GM23338 (cell line): Measurements from ENCODE around the gene SLC22A3. TPM values are rescaled to one million over a fixed set of nuclear protein-coding genes. Genes with fewer than 3 reads are reported as not detected.

Experiments used
- ATAC-seq: fragments of 200-7000 bp; cut with Tn5 transposase; 3 replicates; pipeline ENCODE4 v1.9.1; 2020
- DNase-seq: peaks from one replicate; pipeline ENCODE4 v3.0.0-alpha.2; 2015; ENCODE audit warnings: low spot score
- H2AFZ ChIP-seq: fragments of 200-600 bp; sonication (generic); 2 replicates; pipeline ENCODE4 v1.8.0; 2016; ENCODE audit warnings: antibody characterized with exemption, mild to moderate bottlenecking, moderate library complexity
- H3F3A ChIP-seq: fragments of 200-600 bp; sonication (generic); replicated peaks from 2 replicates; pipeline ENCODE4 v1.8.0; 2017; ENCODE audit warnings: antibody characterized with exemption, mixed run types, low read depth
- H3K27ac ChIP-seq: fragments of 200-600 bp; sonication (generic); 2 replicates; pipeline ENCODE4 v1.6.1; 2016; ENCODE audit warnings: low read depth
- H3K27me3 ChIP-seq: fragments of 200-600 bp; sonication (generic); 2 replicates; pipeline ENCODE4 v1.8.0; 2016; ENCODE audit warnings: mild to moderate bottlenecking, mixed run types, moderate library complexity; ENCODE audit not compliant: insufficient read depth
- H3K36me3 ChIP-seq: fragments of 200-600 bp; sonication (generic); 2 replicates; pipeline ENCODE4 v1.8.0; 2016; ENCODE audit warnings: mild to moderate bottlenecking; ENCODE audit not compliant: insufficient read depth
- H3K4me1 ChIP-seq: fragments of 200-600 bp; sonication (generic); 2 replicates; pipeline ENCODE4 v1.8.0; 2016; ENCODE audit warnings: mild to moderate bottlenecking, moderate library complexity; ENCODE audit not compliant: insufficient read depth
- H3K4me2 ChIP-seq: fragments of 200-600 bp; sonication (generic); 2 replicates; pipeline ENCODE4 v1.7.1; 2017; ENCODE audit warnings: mixed run types
- H3K4me3 ChIP-seq: fragments of 200-600 bp; sonication (generic); 2 replicates; pipeline ENCODE4 v1.6.1; 2016; ENCODE audit warnings: mixed run types
- H3K79me2 ChIP-seq: fragments of 200-600 bp; sonication (generic); replicated peaks from 2 replicates; pipeline ENCODE4 v1.8.0; 2017; ENCODE audit warnings: mild to moderate bottlenecking; ENCODE audit not compliant: insufficient read depth
- H3K9me2 ChIP-seq: fragments of 200-600 bp; sonication (generic); 2 replicates; pipeline ENCODE4 v1.8.0; 2017; ENCODE audit not compliant: insufficient read depth
- H4K20me1 ChIP-seq: fragments of 200-600 bp; sonication (generic); replicated peaks from 2 replicates; pipeline ENCODE4 v1.8.0; 2017; ENCODE audit warnings: mild to moderate bottlenecking; ENCODE audit not compliant: insufficient read depth
- H3K27ac Mint-ChIP-seq: 2 replicates; pipeline ENCODE4 v1.8.0; 2020; ENCODE audit warnings: inconsistent platforms, mild to moderate bottlenecking, moderate library complexity, mixed read lengths
- H3K27me3 Mint-ChIP-seq: 3 replicates; pipeline ENCODE4 v1.8.0; 2022; ENCODE audit warnings: low read depth, mild to moderate bottlenecking, moderate library complexity, mixed read lengths, inconsistent platforms; ENCODE audit not compliant: insufficient read depth, poor library complexity
- H3K36me3 Mint-ChIP-seq: 3 replicates; pipeline ENCODE4 v1.8.0; 2021; ENCODE audit warnings: low read depth, mild to moderate bottlenecking, inconsistent platforms, moderate library complexity, mixed read lengths
- H3K4me1 Mint-ChIP-seq: 3 replicates; pipeline ENCODE4 v1.8.0; 2020; ENCODE audit warnings: mild to moderate bottlenecking, inconsistent platforms, mixed read lengths
- H3K4me3 Mint-ChIP-seq: 3 replicates; pipeline ENCODE4 v1.8.0; 2021; ENCODE audit warnings: moderate library complexity, mild to moderate bottlenecking, inconsistent platforms, mixed read lengths
- H3K9me3 Mint-ChIP-seq: 3 replicates; pipeline ENCODE4 v1.8.0; 2020; ENCODE audit warnings: moderate library complexity, mild to moderate bottlenecking, inconsistent platforms, mixed read lengths
- CREB1 ChIP-seq: fragments of 250-450 bp; sonication (Bioruptor Pico); IDR thresholded peaks from 2 replicates; pipeline ENCODE4 v1.5.0; 2020; ENCODE audit warnings: low read depth, mild to moderate bottlenecking, moderate library complexity
- EZH2 ChIP-seq: fragments of 200-600 bp; sonication (generic); IDR thresholded peaks from one replicate; pipeline ENCODE4 v1.8.0; 2017; ENCODE audit warnings: antibody characterized with exemption, mild to moderate bottlenecking, low read depth; ENCODE audit not compliant: unreplicated experiment
- POLR2AphosphoS5 ChIP-seq: IDR thresholded peaks from 2 replicates; pipeline ENCODE4 v1.6.1; 2016; ENCODE audit warnings: antibody characterized with exemption, low read depth
- STAT1 ChIP-seq: IDR thresholded peaks from one replicate; pipeline ENCODE4 v1.6.1; 2016; ENCODE audit warnings: antibody characterized with exemption; ENCODE audit not compliant: unreplicated experiment
- ZNF114 ChIP-seq: fragments of 250-450 bp; sonication (Bioruptor Pico); IDR thresholded peaks from 2 replicates; pipeline ENCODE4 v1.5.0; 2020; ENCODE audit warnings: mild to moderate bottlenecking, moderate library complexity
- ZNF331 ChIP-seq: fragments of 250-450 bp; sonication (Bioruptor Pico); IDR thresholded peaks from 2 replicates; pipeline ENCODE4 v1.5.0; 2020; ENCODE audit warnings: low read depth, mild to moderate bottlenecking, moderate library complexity
- polyA plus RNA-seq: library from polyadenylated mRNA; unstranded; fragments of >200 nt; fragmentation: Nextera tagmentation; extraction: Ambion mirVana; gene quantifications from 2 replicates; pipeline ENCODE4 v1.2.1, GENCODE V29; 2016
- total RNA-seq: library from RNA; depleted of rRNA; stranded (reverse); fragments of >200 nt; shearing (Covaris generic); gene quantifications from 2 replicates; pipeline ENCODE4 v1.2.3, GENCODE V29; 2014
- TF ChIP-seq, protein P1 (sequence below): fragments of 250-450 bp; sonication (Bioruptor Pico); IDR thresholded peaks from 2 replicates; pipeline ENCODE4 v1.5.0; 2020; ENCODE audit warnings: mild to moderate bottlenecking, moderate library complexity
- TF ChIP-seq, protein P2 (sequence below), 2 experiments: fragments of 200-600 bp in 1 of 2; sonication (generic) in 1 of 2; conservative IDR thresholded peaks; 2 replicates each; pipeline versions ENCODE4 v1.5.1 to v1.6.1; 2016 to 2017; ENCODE audit warnings: antibody characterized with exemption in 2 of 2, low read depth in 2 of 2, mild to moderate bottlenecking in 2 of 2, moderate library complexity in 1 of 2

The SLC22A3 gene
- total and polyA plus RNA-seq, 2 experiments from 2014 or later: 0.78 to 3.2 TPM

DNA sequence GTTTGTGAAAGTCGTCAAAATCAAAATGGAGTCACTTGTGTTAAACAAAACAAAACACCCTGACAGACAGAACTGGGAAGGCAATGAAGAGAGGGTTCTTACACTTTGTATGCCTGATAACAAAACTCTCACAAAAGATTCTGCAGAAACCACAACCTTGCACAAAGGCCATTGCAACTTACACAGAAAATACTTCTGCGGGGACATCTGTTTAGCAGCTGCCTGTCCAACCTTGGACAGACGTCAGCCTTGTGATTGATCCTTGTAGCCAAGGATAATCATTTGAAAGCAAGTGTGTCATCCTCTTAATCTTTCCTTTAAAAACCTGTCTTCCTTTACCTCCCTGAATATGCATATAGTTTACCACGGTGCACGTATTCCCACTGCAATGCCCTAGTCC lies 17.0 kb upstream of the SLC22A3 start (continued):
- TF ChIP-seq, protein P1, sequence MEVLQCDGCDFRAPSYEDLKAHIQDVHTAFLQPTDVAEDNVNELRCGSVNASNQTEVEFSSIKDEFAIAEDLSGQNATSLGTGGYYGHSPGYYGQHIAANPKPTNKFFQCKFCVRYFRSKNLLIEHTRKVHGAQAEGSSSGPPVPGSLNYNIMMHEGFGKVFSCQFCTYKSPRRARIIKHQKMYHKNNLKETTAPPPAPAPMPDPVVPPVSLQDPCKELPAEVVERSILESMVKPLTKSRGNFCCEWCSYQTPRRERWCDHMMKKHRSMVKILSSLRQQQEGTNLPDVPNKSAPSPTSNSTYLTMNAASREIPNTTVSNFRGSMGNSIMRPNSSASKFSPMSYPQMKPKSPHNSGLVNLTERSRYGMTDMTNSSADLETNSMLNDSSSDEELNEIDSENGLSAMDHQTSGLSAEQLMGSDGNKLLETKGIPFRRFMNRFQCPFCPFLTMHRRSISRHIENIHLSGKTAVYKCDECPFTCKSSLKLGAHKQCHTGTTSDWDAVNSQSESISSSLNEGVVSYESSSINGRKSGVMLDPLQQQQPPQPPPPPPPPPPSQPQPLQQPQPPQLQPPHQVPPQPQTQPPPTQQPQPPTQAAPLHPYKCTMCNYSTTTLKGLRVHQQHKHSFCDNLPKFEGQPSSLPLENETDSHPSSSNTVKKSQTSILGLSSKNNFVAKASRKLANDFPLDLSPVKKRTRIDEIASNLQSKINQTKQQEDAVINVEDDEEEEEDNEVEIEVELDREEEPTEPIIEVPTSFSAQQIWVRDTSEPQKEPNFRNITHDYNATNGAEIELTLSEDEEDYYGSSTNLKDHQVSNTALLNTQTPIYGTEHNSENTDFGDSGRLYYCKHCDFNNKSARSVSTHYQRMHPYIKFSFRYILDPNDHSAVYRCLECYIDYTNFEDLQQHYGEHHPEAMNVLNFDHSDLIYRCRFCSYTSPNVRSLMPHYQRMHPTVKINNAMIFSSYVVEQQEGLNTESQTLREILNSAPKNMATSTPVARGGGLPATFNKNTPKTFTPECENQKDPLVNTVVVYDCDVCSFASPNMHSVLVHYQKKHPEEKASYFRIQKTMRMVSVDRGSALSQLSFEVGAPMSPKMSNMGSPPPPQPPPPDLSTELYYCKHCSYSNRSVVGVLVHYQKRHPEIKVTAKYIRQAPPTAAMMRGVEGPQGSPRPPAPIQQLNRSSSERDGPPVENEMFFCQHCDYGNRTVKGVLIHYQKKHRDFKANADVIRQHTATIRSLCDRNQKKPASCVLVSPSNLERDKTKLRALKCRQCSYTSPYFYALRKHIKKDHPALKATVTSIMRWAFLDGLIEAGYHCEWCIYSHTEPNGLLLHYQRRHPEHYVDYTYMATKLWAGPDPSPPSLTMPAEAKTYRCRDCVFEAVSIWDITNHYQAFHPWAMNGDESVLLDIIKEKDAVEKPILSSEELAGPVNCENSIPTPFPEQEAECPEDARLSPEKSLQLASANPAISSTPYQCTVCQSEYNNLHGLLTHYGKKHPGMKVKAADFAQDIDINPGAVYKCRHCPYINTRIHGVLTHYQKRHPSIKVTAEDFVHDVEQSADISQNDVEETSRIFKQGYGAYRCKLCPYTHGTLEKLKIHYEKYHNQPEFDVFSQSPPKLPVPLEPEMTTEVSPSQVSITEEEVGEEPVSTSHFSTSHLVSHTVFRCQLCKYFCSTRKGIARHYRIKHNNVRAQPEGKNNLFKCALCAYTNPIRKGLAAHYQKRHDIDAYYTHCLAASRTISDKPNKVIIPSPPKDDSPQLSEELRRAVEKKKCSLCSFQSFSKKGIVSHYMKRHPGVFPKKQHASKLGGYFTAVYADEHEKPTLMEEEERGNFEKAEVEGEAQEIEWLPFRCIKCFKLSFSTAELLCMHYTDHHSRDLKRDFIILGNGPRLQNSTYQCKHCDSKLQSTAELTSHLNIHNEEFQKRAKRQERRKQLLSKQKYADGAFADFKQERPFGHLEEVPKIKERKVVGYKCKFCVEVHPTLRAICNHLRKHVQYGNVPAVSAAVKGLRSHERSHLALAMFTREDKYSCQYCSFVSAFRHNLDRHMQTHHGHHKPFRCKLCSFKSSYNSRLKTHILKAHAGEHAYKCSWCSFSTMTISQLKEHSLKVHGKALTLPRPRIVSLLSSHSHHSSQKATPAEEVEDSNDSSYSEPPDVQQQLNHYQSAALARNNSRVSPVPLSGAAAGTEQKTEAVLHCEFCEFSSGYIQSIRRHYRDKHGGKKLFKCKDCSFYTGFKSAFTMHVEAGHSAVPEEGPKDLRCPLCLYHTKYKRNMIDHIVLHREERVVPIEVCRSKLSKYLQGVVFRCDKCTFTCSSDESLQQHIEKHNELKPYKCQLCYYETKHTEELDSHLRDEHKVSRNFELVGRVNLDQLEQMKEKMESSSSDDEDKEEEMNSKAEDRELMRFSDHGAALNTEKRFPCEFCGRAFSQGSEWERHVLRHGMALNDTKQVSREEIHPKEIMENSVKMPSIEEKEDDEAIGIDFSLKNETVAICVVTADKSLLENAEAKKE (CRISPR knock-in tag): no peak
- no peak for TF ChIP-seq ZNF331

DNA sequence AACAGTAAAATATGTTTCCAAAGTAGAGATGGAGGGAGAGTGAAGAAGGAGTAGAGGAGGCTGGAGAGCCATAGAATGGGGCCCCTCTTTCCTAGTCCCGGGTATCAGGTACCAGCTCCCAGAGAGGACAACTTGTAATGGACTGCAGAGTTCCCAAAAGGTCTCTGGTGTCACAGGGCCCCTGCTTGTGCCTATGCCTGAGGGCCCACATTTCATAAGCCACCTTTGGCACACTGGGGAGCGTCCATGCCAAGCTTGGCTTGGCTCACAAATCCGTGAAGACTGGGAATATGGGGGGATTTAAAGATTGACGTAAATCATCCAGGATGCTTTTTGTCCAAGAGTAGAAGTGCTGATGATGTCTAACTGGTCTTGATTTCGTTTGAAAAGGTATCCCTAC lies 16.4 kb upstream of the SLC22A3 start:
- Histone ChIP-seq H4K20me1 (no peaks in the 10 kb centered on the region), H3K27ac (no peak overlapping the region), H3F3A (no peaks in the 10 kb centered on the region), H3K9me2 (peaks cover 19% of the 10 kb centered on the region; the same call in 1 of the 2 replicates), H3K4me1 (no peaks in the 10 kb centered on the region), H3K4me2 (no peak overlapping the region), H3K4me3 (no peak overlapping the region), H2AFZ (0 out of 2 replicates have a peak overlapping the region, but pooled peaks have one; percentile 28), H3K79me2 (no peaks in the 10 kb centered on the region), H3K27me3 (no peaks in the 10 kb centered on the region), H3K36me3 (no peaks in the 10 kb centered on the region)
- DNase-seq: no peak
- no peak for ATAC-seq
- Mint-ChIP-seq H3K9me3 (no peaks in the 10 kb centered on the region; the same call in 2 of the 3 replicates), H3K36me3 (no peaks in the 10 kb centered on the region), H3K4me1 (no peaks in the 10 kb centered on the region; the same call in 2 of the 3 replicates), H3K4me3 (no peak overlapping the region), H3K27ac (no peak overlapping the region), H3K27me3 (peaks cover 6% of the 10 kb centered on the region)
- TF ChIP-seq, protein P2, sequence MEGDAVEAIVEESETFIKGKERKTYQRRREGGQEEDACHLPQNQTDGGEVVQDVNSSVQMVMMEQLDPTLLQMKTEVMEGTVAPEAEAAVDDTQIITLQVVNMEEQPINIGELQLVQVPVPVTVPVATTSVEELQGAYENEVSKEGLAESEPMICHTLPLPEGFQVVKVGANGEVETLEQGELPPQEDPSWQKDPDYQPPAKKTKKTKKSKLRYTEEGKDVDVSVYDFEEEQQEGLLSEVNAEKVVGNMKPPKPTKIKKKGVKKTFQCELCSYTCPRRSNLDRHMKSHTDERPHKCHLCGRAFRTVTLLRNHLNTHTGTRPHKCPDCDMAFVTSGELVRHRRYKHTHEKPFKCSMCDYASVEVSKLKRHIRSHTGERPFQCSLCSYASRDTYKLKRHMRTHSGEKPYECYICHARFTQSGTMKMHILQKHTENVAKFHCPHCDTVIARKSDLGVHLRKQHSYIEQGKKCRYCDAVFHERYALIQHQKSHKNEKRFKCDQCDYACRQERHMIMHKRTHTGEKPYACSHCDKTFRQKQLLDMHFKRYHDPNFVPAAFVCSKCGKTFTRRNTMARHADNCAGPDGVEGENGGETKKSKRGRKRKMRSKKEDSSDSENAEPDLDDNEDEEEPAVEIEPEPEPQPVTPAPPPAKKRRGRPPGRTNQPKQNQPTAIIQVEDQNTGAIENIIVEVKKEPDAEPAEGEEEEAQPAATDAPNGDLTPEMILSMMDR (conservative IDR thresholded peaks at IDR 0.05; ENCODE audit: low read depth in 2 of 2): no peak
- TF ChIP-seq ZNF114 (CRISPR knock-in tag) (no peak), ZNF331 (no peak), CREB1 (CRISPR knock-in tag) (no peak), STAT1 (no peak), POLR2AphosphoS5 (no peak), EZH2 (no peak)
- TF ChIP-seq, protein P1 (CRISPR knock-in tag): no peak
